GM12865 (cell line): ENCODE results near the gene CTCF.

Source experiments
- DNase-seq: peaks from one replicate; pipeline ENCODE4 v3.0.0; 2010; ENCODE audit warnings: low read depth
- H3K4me3 ChIP-seq: 2 replicates; pipeline ENCODE4 v1.5.1; 2011; ENCODE audit warnings: mild to moderate bottlenecking, low read depth, low read length, control low read depth
- TF ChIP-seq, protein P1 (sequence below): IDR thresholded peaks from 2 replicates; pipeline ENCODE4 v1.5.1; 2011; ENCODE audit warnings: low read length, control low read depth, low read depth, inconsistent platforms; ENCODE audit not compliant: insufficient read depth; ENCODE audit errors: missing control alignments

The CTCF gene

DNA sequence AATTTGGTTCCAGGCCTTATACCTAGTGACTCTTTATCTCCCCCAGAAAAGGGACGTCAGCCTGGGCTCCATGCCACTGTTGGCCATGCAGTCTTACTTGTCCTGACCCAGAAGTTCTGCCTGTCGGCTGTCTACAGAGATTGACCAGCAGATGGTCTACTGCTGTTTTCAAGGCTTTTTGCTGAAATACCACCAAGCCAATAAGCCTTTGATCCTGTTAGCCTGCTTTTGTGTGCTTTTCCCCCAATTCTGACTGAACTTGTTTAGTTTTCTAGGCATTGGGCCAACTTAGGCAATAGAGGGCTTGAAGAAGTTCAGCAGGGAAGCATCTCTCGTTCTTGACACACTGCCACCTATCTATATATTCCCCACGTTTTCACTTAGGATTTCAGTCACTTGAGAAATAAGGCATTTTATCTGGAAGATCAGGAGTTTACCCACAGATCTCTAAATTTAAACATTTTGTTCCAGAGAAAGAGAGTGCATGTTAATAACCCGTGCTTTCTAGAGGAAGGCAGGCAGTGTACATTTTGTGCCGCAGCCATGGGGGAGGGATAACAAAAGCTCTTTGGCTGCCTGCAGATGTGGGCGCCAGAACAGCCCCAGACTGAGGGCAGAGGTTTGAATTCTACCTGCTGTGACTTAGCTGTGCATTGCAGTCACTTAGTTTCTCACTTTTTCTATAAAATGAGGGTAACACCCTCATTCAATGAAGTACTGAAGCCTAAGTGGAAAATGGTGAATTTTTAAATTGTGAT lies 70.3 kb downstream of the CTCF start:
- H3K4me3 ChIP-seq, result no peak overlapping the region
- DNase-seq, result no peak
- TF ChIP-seq, protein P1, sequence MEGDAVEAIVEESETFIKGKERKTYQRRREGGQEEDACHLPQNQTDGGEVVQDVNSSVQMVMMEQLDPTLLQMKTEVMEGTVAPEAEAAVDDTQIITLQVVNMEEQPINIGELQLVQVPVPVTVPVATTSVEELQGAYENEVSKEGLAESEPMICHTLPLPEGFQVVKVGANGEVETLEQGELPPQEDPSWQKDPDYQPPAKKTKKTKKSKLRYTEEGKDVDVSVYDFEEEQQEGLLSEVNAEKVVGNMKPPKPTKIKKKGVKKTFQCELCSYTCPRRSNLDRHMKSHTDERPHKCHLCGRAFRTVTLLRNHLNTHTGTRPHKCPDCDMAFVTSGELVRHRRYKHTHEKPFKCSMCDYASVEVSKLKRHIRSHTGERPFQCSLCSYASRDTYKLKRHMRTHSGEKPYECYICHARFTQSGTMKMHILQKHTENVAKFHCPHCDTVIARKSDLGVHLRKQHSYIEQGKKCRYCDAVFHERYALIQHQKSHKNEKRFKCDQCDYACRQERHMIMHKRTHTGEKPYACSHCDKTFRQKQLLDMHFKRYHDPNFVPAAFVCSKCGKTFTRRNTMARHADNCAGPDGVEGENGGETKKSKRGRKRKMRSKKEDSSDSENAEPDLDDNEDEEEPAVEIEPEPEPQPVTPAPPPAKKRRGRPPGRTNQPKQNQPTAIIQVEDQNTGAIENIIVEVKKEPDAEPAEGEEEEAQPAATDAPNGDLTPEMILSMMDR, result no peak

DNA sequence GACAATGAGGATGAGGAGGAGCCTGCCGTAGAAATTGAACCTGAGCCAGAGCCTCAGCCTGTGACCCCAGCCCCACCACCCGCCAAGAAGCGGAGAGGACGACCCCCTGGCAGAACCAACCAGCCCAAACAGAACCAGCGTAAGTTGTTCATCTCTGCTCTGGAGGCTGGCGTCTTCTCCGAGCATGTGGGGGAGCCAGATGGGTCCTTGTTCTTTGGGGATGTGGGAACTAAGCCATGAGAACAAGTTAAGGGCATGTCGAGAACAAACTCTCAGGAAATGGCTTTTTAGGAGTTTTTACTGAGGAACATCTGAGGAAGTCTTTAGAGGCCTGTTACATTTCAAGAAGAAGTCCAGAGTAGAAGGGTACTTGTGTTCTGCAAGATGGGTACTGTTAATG lies 74.4 kb downstream of the CTCF start:
- DNase-seq, result no peak
- TF ChIP-seq, protein P1, result no peak

DNA sequence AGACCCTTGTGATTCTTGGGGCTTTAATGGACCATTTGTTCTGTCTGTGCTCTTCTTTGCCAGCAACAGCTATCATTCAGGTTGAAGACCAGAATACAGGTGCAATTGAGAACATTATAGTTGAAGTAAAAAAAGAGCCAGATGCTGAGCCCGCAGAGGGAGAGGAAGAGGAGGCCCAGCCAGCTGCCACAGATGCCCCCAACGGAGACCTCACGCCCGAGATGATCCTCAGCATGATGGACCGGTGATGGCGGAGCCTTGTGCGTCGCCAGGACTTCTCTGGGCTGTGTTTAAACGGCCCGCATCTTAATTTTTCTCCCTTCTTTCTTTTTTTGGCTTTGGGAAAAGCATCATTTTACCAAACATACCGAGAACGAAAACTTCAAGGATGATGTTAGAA lies 75.3 kb downstream of the CTCF start:
- H3K4me3 ChIP-seq, result no peak overlapping the region
- TF ChIP-seq, protein P1, result no peak
- no peak for DNase-seq

More for the DNA sequence above, 74.4 kb downstream of the CTCF start:
- no peak overlapping the region for H3K4me3 ChIP-seq

DNA sequence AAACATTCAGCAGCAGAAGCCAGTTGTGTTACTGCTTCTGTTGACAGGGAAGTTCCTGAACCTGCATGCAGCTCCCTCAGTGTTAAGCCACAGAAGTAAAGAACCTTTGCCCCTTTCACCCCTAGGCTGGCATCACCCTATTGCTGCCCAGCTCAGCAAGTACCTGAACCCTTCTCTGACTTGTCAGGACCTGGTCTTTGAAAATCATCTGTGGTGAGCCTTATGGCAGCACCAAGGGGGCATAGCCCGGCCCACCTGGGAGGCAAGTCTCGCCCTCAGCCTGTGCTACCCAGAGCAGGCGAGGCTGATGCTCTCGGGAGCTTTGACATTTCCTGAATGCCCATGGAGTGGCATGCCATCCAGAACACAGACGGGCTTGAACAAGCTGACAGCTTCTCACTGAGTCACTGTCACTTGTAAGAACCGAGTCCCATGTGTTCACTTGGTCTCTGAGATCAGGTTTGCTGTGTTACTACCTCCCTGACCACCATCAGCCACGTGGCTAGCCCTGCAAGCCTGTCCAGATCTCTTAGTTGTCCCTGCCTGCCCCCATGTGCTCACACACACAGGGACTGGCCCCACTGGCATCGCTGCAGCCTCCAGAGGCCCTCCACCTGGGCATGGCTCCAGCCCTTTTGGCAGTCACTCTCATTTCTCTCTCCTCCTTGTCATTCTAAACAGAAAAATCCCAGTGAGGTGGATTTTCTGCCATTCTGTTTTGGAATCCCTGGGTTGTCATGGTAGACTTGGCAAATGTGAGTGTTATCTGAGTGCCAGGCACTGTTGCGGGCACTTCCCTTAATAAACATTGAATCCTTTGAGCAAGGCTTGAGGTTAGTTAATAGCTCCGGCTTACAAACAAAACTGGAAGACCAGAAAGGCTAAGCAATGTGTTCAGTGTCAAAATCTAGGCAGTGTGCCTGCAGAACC lies 79.7 kb downstream of the CTCF start:
- TF ChIP-seq, protein P1, result no peak
- DNase-seq, result no peak

DNA sequence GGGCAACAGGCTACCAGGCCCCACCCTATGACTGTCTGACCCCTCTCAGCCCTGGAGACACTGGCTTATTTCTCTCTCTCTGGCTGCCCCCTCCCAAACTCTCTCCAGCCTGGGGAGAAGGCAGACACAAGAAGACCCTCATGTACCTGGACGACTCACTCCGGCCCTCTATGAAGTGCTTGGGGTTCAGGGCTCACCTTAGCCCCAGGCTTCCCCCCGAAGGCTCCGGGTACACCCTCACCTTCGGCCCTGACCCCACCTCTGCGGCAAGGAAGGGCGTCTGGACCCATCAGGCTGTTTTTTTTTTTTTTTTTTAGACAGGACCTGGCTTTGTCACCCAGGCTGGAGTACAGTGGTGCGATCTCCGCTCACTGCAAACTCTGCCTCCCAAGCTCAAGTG lies 81.7 kb downstream of the CTCF start:
- DNase-seq, result no peak
- H3K4me3 ChIP-seq, result no peak overlapping the region; the same call in 1 of the 2 replicates
- TF ChIP-seq, protein P1, result no peak

More for the DNA sequence above, 79.7 kb downstream of the CTCF start:
- no peak overlapping the region for H3K4me3 ChIP-seq

DNA sequence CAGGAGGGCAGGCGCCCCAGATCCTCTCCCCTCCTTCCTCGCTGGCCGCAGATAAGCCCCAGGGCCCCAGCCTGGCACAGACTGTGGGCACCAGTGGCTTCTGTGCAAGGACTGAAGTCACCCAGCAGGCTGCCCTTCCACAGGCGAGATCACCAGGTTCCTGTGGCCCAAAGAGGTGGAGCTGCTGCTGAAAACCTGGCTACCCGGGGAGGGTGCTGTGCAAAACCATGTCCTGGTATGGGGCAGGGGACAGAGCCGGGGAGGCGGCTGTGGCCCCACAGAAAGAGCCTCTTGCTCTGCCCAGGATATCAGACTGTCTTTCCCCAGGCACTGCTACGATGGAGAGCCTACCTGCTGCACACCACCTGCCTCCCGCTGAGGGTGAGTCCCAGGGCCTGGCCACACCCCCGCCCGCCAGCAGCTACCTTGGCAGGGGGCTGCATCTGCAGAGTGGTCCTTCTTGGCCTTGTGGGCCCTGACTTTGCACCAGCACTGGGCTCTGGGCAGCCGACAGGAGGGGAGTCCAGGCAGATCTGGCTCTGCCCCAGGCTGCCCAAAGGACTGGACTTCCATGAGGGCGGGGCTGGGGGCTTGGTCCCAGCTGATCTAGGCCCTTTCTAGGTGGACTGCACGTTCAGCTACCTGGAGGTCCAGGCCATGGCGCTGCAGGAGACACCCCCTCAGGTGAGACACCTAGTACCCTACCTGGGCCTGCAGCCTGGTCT lies 83.2 kb downstream of the CTCF start:
- DNase-seq, result no peak
- TF ChIP-seq, protein P1, result no peak
- peak overlapping the region; percentile 68 for H3K4me3 ChIP-seq
